Ectodermal cell (in vitro differentiated cells): ENCODE data around the gene CDK5R1.

Source experiments
- H3K27ac ChIP-seq: 2 replicates; pipeline ENCODE4 v1.7.0; 2013; ENCODE audit warnings: mild to moderate bottlenecking, low read depth, low read length; ENCODE audit not compliant: insufficient read depth, poor library complexity, severe bottlenecking
- H3K27me3 ChIP-seq: 2 replicates; pipeline ENCODE4 v1.7.0; 2013; ENCODE audit warnings: mild to moderate bottlenecking, low read length; ENCODE audit not compliant: insufficient read depth, control insufficient read depth, poor library complexity, severe bottlenecking
- H3K36me3 ChIP-seq: one replicate; pipeline ENCODE4 v1.7.0; 2013; ENCODE audit warnings: low read length; ENCODE audit not compliant: control insufficient read depth, insufficient read depth
- H3K4me1 ChIP-seq: one replicate; pipeline ENCODE4 v1.7.0; 2013; ENCODE audit warnings: low read length; ENCODE audit not compliant: control insufficient read depth, insufficient read depth
- H3K4me3 ChIP-seq: 2 replicates; pipeline ENCODE4 v1.7.0; 2013; ENCODE audit warnings: low read depth, low read length, control low read depth; ENCODE audit not compliant: insufficient read depth
- H3K9me3 ChIP-seq: 2 replicates; pipeline ENCODE4 v1.7.0; 2013; ENCODE audit warnings: mild to moderate bottlenecking, low read length, moderate library complexity; ENCODE audit not compliant: control insufficient read depth
- WGBS, 2 experiments: methylation state at CpG; one replicate each; pipeline ENCODE4 v1.1.7; 2013; ENCODE audit warnings: missing lambda C conversion rate in 2 of 2; 5-methylcytosine and 5-hydroxymethylcytosine counted together

Gene CDK5R1

DNA sequence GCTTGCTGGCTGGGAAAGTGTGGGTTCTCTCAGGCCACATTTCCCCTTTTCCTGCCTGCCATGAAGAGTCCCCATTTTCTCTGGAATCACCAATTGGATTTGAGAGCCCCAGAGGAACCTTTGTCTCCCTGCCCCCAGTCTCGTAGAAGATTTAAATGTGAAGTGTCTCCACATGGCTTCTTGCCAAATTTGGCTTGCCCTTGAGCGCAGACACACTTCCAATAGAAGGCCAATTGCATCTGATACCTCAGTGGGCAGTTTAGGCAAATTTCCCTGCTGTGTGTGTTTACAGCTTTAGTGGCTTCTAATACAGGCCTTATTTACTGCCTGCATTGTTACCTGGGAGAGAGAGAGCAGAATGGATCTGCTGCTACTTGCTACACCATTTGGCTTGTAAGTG is 29.7 kb downstream of the CDK5R1 start:
- Histone ChIP-seq H3K9me3 (no peaks in the 10 kb centered on the region), H3K27ac (no peak overlapping the region), H3K4me3 (no peak overlapping the region), H3K4me1 (peaks cover 37% of the 10 kb centered on the region), H3K36me3 (no peaks in the 10 kb centered on the region), H3K27me3 (no peaks in the 10 kb centered on the region)
- 9 to 17% methylated on average over 2 of the region's 2 CpGs for WGBS, 2 experiments

- H3K36me3 ChIP-seq, result no peaks in the 10 kb centered on the region
- H3K27ac ChIP-seq, result no peak overlapping the region
- H3K4me3 ChIP-seq, result no peak overlapping the region
- H3K9me3 ChIP-seq, result no peaks in the 10 kb centered on the region
- 69 to 71% methylated on average over 12 of the region's 12 CpGs for WGBS, 2 experiments
- no peaks in the 10 kb centered on the region for H3K27me3 ChIP-seq
- H3K4me1 ChIP-seq, result peaks cover 39% of the 10 kb centered on the region
These were observed 30.3 kb downstream of the CDK5R1 start for GRCh38 chr17:32516940-32517701.

GRCh38 chr17:32517982-32518381 is 31.2 kb downstream of the CDK5R1 start:
- 95 to 97% methylated on average over 7 of the region's 7 CpGs for WGBS, 2 experiments
- H3K27ac ChIP-seq, result no peak overlapping the region
- no peaks in the 10 kb centered on the region for H3K36me3 ChIP-seq
- H3K9me3 ChIP-seq, result no peaks in the 10 kb centered on the region
- H3K4me3 ChIP-seq, result no peak overlapping the region
- H3K27me3 ChIP-seq, result no peaks in the 10 kb centered on the region
- peaks cover 40% of the 10 kb centered on the region for H3K4me1 ChIP-seq

GRCh38 chr17:32518646-32519227 is 31.9 kb downstream of the CDK5R1 start:
- Histone ChIP-seq H3K4me3 (peak overlapping the region; percentile 41), H3K27ac (peak overlapping the region; percentile 96), H3K36me3 (no peaks in the 10 kb centered on the region), H3K9me3 (no peaks in the 10 kb centered on the region), H3K27me3 (no peaks in the 10 kb centered on the region), H3K4me1 (peaks cover 46% of the 10 kb centered on the region)
- 13 to 16% methylated on average over 31 of the region's 31 CpGs for WGBS, 2 experiments

DNA sequence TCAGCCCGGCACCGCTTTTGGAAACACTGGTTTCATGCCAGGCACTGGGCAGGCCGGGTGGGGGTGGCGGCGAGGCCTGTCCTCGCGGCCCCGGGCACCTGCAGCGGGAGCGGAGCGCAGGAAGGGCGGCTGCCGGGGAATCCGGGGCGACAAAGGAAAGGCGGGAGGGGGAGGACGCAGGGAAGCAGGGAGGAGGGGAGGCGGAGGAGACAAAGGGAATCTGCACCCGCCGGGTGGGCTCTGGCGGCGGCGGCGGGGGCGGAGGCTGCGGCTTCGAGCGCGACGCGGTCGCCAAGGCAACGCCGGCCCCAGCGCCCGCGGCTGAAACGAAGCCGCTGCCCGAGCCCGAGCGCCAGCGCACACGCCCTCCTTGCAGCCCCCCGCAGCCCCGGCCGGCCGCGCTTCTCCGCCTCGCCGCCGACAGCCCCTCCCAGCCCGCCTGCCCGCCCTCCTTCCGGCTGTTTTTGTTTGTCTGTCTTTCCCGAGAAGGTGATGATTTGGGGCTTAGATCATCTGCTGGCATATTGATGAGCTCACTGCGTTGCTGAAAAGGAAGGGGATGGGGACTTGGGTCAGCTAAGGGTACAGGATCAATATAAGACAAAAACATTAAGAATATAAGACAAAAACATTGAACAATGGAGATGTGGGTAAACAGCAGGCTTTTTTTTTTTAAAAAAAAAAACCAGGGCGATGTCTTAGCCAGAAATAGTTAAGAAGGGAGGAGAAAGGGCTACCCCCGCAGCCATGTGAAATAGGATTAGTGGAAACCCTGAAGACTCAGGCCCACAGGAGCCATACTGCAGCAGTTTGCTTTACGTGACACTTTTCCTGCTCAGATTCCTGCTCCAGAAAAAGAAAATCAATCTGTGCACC is 32.7 kb downstream of the CDK5R1 start:
- H3K4me1 ChIP-seq, result peaks cover 46% of the 10 kb centered on the region
- H3K9me3 ChIP-seq, result no peaks in the 10 kb centered on the region
- H3K4me3 ChIP-seq, result peak overlapping the region; percentile 41
- peak overlapping the region; percentile 96 for H3K27ac ChIP-seq
- 1% methylated on average over 60 to 61 of the region's 61 CpGs for WGBS, 2 experiments
- H3K27me3 ChIP-seq, result no peaks in the 10 kb centered on the region
- H3K36me3 ChIP-seq, result no peaks in the 10 kb centered on the region

- Histone ChIP-seq H3K36me3 (no peaks in the 10 kb centered on the region), H3K27ac (peak overlapping the region; percentile 96), H3K4me1 (peaks cover 42% of the 10 kb centered on the region), H3K27me3 (no peaks in the 10 kb centered on the region), H3K9me3 (no peaks in the 10 kb centered on the region), H3K4me3 (peak overlapping the region; percentile 16)
- 46 to 47% methylated on average over 17 of the region's 17 CpGs for WGBS, 2 experiments
These were observed 33.4 kb downstream of the CDK5R1 start for GRCh38 chr17:32520104-32520701.

DNA sequence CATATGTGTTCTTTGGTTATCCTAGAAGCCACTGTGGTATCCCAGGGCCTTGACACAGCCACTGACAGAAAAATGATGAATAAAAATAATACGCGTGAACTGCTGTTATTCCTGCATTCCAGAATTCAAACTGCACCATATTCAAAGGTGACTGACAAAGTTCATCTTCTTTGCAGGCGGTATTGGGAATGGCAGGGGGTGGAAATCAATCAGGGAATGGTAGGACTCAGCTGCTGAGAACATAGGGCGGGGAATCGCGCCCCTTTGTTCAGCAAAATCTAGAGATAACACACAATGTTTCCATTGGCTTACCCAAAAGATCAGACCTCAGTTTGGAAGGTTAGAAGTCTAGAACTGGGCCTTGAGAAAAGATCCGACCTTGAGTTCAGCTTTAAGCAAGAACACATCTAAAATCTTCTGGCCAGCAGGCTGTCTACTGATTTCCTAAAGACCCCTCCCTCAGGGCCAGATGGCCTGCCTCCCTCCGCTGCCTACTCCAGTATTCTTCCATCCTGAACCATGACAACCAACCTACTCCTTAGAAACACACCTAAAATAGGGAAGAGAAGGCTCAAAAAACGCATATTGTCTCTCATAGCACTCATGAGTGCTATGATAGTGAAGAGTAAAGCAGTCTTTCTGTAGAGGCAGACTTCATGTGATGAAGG is 34.1 kb downstream of the CDK5R1 start:
- WGBS, 2 experiments, result 87% methylated on average over 9 of the region's 9 CpGs
- Histone ChIP-seq H3K4me1 (peaks cover 42% of the 10 kb centered on the region), H3K27me3 (no peaks in the 10 kb centered on the region), H3K4me3 (no peak overlapping the region), H3K36me3 (no peaks in the 10 kb centered on the region), H3K27ac (peak overlapping the region; percentile 96), H3K9me3 (no peaks in the 10 kb centered on the region)

DNA sequence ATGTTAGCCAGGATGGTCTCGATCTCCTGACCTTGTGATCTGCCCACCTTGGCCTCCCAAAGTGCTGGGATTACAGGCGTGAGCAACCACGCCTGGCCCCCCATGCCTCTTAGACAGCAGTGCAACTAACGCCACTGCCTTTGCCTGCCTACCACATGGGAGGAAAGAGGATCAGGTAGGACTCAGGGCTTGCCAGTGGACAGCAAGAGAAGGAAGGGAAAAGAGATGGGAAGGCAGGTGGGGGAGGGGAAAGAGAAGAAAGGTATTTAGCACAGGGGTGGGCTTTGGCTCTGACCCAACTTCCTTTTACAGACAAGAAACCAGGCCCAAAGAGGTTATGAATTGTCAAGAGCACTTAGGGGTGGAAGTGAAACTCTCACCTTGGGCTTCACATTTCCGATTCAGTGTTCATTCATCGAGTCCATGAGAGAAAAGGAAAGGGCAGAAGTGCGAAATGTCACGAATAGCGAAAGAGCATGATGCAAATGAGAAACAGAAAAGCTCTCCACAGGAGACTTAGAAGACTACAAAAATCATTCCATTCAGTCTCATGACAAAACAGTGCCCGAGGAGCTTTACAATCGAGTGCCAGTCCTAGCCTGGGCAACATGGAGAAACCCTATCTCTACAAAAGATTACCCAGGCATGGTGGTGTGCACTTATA is 36.4 kb downstream of the CDK5R1 start:
- H3K9me3 ChIP-seq, result no peaks in the 10 kb centered on the region
- 79 to 82% methylated on average over 11 of the region's 11 CpGs for WGBS, 2 experiments
- H3K4me3 ChIP-seq, result no peak overlapping the region
- H3K27ac ChIP-seq, result no peak overlapping the region
- H3K36me3 ChIP-seq, result no peaks in the 10 kb centered on the region
- peaks cover 38% of the 10 kb centered on the region for H3K4me1 ChIP-seq
- H3K27me3 ChIP-seq, result no peaks in the 10 kb centered on the region

GRCh38 chr17:32523827-32524552 is 37.2 kb downstream of the CDK5R1 start:
- no peak overlapping the region for H3K27ac ChIP-seq
- H3K9me3 ChIP-seq, result no peaks in the 10 kb centered on the region
- no peak overlapping the region for H3K4me3 ChIP-seq
- H3K4me1 ChIP-seq, result peaks cover 29% of the 10 kb centered on the region
- 94 to 95% methylated on average over 11 to 12 of the region's 12 CpGs for WGBS, 2 experiments
- H3K36me3 ChIP-seq, result no peaks in the 10 kb centered on the region
- H3K27me3 ChIP-seq, result no peaks in the 10 kb centered on the region
